Activated CD8-positive, alpha-beta memory T cell treated with anti-CD3 and anti-CD28 coated beads, Interleukin-2, amount 50 U/mL, for 1 hour (primary cell): ENCODE results near the gene PALM2AKAP2.

Experiments used
- DNase-seq: peaks from one replicate; pipeline ENCODE4 v3.0.0-alpha.2; 2020; ENCODE audit errors: extremely low read depth

Gene PALM2AKAP2

DNA sequence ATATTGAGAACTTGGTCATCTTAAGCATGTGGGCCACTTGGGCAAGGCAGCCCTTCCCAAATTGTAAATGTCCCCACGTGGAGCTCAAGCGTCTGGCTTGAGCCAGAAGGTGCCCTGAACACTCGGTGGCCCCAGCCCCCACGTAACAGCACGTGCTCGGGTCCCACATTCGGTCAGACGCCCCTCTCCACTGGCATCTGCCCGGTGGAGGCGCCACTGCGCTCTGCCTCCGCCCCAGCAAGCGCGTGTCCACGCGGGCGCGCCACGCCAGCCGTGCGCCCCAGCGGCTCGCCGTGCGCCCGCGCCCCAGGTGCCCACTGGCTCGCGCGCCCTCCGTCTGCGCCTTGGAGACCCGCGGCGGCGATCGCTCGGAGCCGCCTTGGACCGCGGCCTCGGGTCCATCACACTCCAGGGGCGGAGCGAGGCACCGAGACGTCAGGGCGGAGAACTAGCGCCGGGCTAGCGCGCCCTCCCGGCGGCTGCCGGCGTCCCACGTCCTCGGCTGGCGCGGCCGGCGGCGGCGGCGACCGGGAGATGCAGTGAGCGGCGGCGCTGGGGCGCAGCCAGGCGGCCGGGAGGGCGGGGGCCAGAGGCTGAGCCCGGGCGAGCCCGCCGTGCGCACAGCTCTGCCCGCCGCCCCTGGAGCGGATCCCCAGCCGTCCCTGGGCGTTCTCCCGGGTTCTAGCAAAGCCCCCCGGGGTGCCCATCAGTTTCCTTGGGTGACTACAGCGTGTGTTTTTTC is at the start of gene PALM2AKAP2:
Gene PALM2AKAP2 (plus strand): TSS at position 488 of the 742 bp plus-strand sequence. CDS start 291 bp downstream, outside the sequence.
- DNase-seq, result no peak

DNA sequence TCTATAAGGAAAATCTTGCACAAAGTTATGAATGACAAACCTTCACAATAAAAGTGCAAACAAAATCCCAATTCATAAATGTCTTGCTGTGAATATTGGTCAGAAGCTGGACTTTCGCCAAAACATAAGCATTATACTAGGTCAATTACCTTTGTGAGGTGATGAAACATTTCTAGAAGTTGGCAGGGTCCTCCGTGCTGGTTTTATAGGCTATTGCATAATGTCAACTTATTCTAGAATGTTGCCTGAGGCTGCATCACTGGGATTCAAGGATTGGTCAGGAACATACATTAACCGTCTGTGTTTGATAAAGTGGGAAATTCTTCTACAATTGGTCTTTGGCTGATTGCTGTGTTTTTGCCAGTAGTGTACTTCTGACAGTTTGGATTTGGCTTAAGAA is 49.8 kb upstream of the PALM2AKAP2 start:
- no peak for DNase-seq

DNA sequence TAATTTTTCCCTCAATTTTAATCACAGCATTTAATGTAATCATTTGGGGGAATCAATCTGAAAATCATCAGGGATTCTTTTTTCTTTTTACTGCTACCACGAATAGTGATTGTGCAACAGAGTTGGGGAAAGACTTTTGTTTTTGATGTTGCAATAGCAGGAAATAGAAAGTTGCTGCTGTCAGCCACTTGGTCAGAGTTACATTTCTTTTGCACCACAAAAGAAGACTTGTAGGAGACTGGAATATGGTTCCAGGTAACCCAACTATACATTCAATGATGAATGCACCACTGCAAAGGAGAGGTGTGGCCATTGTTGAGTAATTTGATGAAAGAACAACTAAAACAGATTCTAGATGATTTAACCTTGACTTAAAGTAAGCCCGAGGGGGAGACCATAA is 46.3 kb upstream of the PALM2AKAP2 start:
- no peak for DNase-seq

DNA sequence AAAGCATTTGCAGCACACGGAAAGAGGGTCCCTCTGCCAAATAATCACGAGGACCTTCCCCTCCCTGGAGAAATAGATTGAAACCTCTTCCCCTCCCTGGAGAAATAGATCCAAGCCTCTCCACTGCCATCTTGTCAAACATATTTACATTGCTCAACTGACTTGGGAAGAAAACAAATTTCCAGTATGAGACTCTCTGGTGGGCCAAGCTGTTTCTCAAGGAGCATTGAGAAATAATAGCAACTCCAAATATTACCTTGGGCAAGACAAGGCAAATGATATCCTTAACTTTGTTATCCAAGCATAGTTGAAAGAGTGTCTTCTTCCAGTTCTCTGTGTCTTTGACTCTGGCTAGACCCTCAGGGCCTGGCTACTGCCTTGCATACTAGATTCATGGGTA is 45.2 kb upstream of the PALM2AKAP2 start:
- no peak for DNase-seq

DNA sequence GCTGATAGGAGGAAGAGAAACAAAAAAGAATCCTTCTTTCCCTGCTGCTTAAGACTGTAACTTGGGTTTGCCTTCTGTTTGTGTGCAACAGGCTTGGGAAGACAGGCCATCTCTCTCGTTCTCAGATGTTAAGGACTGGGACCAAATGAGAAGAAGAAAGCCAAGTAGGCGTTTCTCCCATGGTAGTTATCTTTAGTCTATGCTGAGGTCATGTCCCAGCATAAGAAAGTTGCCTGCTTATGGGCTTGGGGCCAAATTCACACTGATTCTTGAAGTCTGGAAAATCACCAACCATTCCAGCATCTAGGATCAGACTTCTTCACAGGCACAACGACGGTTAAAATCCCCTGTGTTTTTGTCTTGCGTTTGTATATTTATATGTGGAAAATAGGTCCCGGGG is 44.2 kb upstream of the PALM2AKAP2 start:
- no peak for DNase-seq

DNA sequence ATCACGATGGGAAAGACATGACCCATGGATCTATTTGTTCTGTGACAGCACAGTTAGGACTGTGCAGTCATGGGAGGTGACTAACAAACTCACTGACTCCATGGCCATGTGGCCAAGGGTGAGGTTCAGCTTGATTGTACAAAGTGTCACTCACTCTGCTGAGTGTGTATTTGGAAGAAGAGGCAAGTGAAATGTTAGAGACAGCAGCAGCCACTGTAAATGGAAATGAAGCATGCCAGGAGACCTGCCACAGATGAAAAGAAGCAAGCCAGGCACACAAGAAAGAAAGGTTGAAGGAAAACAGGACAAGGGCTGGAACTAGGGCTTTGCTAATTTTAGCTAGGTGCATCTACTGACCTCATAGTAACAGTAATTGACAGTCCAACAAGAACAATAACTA is 42.7 kb upstream of the PALM2AKAP2 start:
- DNase-seq, result no peak

DNA sequence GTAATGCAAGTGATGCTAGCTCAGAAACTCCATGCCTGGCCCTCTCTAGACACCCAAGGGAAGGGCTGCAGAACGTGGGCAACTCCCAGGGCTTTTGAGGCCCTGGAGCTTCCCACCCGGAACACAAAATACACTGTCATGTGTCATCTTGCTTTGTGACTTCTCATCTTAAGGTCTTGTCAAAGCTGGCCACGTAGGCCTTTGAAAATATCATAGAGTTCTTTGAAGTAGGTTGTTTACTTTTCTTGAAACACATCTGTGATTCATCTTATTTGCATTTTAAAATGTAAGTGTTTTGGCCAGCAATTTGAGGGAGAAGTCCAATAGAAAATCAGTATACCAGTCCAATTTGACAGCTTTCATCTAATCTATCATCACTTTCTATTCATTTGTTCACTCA is 40.2 kb upstream of the PALM2AKAP2 start:
- DNase-seq, result no peak

DNA sequence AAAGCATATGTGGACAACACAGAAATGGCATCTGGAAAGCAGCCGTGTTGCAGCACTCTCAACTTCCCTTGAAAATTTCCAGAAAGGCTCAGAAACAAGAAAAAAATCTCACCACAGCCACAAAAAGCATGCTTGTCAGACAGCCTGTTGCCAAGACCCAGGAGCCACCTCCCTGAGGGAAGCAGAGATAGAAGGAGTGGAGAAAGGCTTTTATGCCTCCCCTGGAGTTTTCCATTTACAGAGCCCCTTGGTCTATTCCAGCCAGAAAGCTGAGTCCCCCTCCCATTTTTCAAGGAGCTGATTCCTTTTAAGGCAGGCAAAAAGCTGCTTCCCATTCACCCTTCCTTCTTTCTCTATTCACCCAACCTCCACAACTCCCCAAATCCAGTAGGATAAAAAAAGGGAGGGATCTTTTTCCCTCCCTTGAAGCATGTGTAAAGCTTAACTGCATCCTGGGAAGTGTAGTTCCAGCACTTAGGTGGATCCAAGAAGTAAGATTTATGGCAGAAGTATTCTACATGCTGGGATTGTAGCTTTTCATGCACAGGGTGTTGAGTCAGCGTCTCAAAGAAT is 37.1 kb upstream of the PALM2AKAP2 start:
- DNase-seq, result no peak

DNA sequence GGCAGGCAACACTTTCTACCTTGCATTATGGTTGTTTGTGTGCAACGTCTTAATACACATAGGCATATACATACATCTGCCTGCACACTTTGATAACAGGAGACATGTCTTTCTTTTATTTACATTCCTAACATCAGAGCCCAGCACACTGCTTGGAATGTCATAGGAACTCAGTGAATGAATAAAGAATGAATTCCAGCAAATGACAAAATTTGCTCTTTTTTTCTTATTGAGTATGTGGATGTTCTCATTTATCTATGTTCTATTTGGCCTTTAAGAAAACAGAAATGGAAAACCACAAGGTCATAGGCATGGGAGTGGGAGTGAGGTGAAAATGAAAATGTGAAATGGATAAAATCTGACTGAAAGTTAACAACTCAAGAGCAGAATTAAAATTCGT is 36.3 kb upstream of the PALM2AKAP2 start:
- DNase-seq, result no peak

DNA sequence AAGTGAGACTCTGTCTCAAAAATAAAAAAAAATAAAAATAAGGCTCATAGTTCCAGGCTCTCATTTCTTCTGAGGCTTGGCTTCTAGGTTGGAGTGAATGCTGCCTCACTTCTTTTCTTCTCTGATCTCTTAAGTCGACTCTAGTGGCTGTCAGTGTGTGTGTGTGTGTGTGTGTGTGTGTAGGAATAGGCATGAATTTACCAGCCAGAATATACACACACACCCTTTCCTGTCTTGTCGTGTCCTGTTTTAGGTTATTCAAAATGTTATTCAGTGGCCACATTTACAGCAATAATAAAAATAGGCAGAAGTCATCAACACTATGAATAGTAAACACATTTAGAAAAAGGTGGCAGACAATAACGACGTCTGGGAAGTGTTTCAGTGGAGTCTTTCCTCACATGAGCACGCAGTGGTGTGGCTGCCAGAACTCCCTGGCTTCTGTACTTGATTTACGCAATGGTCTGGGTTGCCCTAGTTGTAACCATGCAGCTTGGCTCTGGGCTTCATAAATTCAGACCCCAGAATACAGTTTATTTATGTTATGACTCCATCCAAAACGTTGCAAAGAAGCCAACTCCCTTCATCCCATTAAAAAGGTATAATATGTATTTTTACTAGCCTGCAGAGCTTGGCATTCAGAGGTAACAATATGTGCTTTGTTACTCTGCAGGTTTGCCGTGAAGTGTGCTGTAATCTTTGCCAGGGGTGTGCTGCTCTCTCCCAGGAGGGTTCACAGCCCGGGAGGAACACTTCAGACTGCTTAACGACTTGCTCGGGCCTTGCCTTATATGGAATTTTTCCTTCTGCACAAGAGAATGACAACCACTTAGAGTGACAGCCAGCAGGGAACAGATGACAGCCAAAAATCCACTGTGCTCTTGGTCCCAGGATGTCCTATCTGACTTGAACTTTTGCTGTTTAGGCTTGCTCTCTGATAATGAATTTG is 34.4 kb upstream of the PALM2AKAP2 start:
- no peak for DNase-seq

DNA sequence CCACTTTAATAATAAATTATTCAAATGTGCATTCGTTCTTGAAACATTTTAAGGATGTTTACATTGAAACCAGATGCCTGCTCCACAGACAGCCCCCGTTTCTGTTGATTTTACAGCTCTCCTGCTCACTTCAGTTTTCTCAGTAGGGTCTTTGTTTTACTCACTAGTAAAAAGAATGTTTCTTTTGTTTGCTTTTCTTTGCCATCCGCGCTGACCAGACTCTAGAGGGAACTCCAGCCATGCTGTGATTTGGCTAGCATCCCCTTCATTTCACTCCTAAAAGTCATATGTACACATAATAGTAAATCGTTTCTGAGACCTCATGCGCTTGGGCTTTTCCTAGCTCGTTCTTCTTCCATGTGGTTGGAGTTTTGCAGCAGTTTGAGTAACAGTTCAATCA is 28.7 kb upstream of the PALM2AKAP2 start:
- no peak for DNase-seq

DNA sequence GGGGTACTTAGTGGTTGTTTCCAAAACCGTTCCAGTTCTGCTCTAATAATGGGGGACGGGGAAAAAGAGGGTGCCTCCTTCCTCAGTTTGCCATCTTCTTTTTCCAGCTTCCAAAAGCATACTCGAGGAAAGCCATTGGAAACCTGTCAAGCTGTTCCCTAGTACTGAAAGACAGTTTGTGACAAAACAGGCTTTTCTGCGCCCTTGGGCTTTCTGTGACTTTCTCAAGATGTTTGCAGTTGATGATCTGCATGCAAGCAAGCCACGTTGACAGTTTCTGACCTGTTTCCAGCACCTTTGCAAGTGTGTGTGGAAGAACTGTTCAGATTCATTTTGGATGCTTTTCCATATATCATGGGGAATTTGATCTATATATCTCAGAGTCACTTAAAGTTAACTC is 26.7 kb upstream of the PALM2AKAP2 start:
- no peak for DNase-seq

DNA sequence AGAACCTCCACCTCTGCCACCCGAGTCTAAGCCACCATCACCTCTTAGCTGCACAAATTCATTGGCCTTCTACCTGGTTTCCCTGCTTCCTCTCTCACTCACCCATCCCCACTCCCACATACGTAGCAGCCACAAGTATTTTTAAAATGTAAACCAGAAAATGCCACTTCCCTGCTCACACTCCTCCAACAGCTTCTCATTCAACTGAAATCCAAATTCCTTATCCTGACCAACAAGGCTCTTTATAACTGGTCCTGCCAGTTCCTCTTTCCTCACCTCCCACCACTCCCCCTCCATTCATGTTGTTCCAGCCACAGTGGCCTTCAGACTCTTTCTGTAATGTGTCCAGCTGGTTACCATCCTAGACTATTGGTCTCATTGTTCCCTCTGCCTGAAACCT is 25.0 kb upstream of the PALM2AKAP2 start:
- DNase-seq, result no peak

DNA sequence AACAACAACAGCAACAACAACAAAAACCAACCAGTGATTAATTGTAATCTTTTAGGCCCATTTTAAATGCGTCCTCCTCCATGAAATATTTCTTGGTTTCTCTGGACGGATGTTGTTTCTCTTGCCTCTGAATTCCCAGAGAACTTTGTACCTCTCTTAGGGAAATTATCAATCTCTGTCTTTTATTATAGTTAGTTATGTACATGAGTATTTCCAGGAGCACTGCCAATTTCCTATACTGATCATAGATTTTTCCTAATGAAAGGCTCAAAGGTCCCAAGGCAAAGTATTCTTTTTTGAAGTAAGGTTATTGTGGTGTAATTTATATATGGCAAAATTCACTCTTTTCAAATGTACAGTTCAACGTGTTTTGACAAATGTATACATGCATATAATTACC is 20.4 kb upstream of the PALM2AKAP2 start:
- no peak for DNase-seq

DNA sequence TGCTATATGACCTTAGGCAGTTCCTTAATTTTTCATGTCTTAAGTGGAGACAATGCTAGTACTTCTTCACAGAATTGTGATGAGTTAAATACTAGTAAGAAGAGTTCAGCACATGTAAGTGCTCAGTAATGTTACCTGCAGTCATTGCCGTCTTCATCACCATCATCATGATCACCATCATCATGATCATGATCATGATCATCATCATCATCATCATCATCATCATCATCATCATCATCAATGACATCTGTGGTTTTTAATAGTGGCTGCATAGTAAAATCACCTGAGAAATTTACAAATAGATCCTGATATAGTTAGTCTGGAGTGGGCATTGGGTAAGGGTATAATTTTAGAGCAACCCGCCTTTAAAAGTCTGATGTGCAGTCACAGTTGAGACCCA is 14.7 kb upstream of the PALM2AKAP2 start:
- DNase-seq, result no peak

DNA sequence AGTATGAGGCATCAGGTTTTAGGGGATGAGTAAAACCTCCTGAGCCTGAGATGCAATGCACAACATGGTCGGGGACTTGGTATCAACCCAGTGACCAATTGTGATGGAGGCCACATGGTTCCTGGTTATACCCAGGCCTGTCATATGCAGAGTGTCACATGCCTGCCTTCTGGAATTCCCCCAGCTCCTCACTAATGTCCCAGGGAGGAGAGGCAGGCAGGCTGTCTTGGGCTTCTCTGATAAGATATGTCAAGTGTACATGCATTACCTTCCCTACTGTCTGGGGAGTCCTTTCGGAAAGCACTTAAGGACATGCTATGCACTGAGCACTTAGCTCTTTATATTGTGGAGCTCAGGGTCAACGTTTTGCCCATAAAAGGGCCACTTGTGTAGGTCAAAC is 14.2 kb upstream of the PALM2AKAP2 start:
- DNase-seq, result no peak

DNA sequence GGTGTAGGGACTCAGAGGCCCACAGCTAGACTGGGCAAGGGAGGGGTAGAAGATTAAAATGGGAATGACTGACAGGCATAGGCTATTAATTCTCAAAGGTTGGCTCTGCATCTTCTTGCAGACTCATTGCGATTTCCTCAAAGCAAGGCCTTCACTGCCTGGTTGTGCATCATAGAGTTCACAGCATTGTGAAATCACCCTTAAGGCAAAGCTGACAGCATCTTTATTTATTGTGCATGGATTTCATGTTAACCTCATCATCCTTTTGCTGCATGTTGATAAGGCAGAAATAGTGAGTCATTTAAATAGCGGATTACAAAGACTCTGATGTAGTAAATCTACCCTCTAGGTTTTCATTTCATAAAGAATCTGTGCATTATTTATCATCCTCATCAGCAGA is 13.6 kb upstream of the PALM2AKAP2 start:
- DNase-seq, result no peak

DNA sequence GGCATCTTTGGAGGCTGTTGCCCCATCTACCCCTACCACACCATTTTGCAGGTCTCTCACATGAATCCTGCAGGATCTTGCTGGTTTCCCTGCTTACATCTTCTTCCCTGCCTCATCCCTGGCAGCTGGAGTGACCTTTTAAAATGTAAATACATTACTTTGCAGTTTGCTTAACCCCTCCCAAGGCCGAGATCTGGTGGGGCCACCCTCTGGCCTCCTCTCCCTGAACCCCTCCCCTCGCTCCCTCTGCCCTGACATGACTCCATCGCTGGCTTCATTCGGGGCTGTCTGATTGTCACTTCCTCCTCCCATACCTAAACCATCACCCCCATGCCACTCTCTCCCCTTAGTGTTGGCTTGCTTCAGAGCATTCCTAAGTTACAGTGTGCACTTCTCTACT is 12.6 kb upstream of the PALM2AKAP2 start:
- DNase-seq, result no peak

DNA sequence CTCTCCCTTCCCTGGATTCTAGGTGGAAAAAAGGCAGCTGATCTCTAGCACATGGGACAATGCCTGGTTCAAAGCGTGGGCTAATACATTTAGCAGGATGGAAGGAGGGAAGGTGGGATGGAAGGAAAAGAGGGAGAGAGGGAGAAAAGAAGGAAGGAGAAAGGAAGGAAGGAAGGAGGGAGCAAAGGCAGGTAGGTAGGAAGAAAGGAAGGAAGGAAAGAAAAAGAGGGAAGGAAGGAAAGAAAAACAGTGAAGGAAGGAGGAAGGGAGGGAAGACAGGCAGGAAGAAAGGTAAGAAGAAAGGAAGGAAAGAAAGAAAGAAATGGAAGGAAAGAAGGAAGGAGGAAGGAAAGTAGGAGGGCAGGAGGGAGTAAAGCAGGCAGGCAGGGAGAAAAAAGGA is 12.2 kb upstream of the PALM2AKAP2 start:
- no peak for DNase-seq

DNA sequence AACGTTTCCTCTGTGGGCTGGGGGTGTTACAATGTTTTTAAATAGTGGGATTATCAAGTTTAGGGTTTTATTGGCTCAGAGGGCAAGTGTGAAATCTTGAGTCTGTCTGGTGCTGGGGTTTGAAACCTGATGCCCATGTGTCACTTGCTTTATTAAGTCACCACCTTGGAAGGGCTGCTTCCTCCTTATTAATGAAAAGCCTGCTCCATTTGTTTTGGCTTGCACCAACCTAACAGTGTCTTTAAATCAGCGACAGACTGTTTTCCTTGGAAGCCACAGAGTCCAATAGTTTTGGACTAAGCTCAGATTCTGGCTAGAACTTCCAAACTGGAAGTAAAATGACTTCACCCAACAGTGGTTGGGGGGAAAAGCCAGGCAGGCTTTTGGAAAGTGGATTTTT is 10.7 kb upstream of the PALM2AKAP2 start:
- DNase-seq, result no peak

DNA sequence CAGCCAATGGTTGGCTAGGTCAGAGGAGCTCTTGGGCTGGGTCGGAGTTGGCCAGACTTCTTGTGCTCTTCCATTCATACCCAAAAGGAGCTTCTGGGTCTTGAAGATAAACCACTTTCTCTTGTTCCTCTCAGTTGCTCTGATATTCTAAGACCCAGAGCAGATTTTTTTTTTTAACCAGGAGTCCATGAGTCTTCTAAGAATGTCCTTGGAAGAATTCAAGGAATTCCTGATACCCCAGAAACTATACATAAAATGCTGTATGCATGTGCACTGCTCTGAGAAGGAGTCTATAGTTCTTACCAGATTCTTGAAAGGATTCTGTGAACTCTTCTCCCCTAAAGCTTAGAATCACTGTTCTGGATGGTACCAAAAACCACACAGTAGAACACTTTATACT is 9.9 kb upstream of the PALM2AKAP2 start:
- DNase-seq, result no peak

DNA sequence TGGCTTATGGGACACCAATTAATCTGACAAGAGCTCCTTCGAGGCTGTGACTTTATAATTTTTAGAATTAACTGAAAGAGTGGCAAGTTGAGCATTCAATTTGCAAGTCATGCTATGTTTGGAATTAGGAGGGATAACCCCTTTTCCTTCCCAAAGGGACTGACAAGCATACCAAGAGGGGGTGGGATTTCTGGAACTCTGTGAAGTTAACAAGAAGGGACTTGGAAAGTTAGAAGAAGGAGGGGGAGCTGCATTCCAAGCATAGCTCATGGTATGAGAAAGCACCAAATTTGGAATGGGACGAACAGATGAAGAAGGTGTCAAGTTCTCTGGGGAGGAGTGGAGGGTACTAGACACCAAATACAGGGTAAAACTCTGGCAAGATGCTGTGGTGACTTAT is 8.9 kb upstream of the PALM2AKAP2 start:
- no peak for DNase-seq
